ENCODE measurements around the gene CCDC90B.
"Not testable (repeated sequence)": the region's sequence is repeated elsewhere in the genome, so short reads cannot be mapped to it uniquely, and the experiment has no call there.

DNA sequence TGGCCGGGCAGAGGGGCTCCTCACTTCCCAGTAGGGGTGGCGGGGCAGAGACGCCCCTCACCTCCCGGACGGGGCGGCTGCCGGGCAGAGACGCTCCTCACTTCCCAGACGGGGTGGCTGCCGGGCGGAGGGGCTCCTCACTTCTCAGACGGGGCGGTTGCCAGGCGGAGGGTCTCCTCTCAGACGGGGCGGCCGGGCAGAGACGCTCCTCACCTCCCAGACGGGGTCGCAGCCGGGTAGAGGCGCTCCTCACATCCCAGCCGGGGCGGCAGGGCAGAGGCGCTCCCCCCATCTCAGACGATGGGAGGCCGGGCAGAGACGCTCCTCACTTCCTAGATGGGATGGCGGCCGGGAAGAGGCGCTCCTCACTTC lies 30.7 kb upstream of the CCDC90B start:
- TF ChIP-seq, protein P1, sequence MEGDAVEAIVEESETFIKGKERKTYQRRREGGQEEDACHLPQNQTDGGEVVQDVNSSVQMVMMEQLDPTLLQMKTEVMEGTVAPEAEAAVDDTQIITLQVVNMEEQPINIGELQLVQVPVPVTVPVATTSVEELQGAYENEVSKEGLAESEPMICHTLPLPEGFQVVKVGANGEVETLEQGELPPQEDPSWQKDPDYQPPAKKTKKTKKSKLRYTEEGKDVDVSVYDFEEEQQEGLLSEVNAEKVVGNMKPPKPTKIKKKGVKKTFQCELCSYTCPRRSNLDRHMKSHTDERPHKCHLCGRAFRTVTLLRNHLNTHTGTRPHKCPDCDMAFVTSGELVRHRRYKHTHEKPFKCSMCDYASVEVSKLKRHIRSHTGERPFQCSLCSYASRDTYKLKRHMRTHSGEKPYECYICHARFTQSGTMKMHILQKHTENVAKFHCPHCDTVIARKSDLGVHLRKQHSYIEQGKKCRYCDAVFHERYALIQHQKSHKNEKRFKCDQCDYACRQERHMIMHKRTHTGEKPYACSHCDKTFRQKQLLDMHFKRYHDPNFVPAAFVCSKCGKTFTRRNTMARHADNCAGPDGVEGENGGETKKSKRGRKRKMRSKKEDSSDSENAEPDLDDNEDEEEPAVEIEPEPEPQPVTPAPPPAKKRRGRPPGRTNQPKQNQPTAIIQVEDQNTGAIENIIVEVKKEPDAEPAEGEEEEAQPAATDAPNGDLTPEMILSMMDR (conservative IDR thresholded peaks at IDR 0.05 in 1 of 2, IDR thresholded peaks at IDR 0.05 in 1 of 2; ENCODE audit: low read depth in 1 of 2, low read length in 2 of 2): not testable (repeated sequence)
- TF ChIP-seq EZH2 (IDR thresholded peaks at IDR 0.05; ENCODE audit: low read length, missing control alignments): not testable (repeated sequence)
